CD4-positive, alpha-beta T cell treated with Interferon alpha-2 for 1 hour (primary cell): ENCODE results near the gene ZNF469.
"Not testable (repeated sequence)": the region's sequence is repeated elsewhere in the genome, so short reads cannot be mapped to it uniquely, and the experiment has no call there.

Experiments used
- DNase-seq, 2 donors: peaks; one replicate each; pipeline ENCODE4 v3.0.0-alpha.2; 2020 to 2022

The ZNF469 gene

DNA sequence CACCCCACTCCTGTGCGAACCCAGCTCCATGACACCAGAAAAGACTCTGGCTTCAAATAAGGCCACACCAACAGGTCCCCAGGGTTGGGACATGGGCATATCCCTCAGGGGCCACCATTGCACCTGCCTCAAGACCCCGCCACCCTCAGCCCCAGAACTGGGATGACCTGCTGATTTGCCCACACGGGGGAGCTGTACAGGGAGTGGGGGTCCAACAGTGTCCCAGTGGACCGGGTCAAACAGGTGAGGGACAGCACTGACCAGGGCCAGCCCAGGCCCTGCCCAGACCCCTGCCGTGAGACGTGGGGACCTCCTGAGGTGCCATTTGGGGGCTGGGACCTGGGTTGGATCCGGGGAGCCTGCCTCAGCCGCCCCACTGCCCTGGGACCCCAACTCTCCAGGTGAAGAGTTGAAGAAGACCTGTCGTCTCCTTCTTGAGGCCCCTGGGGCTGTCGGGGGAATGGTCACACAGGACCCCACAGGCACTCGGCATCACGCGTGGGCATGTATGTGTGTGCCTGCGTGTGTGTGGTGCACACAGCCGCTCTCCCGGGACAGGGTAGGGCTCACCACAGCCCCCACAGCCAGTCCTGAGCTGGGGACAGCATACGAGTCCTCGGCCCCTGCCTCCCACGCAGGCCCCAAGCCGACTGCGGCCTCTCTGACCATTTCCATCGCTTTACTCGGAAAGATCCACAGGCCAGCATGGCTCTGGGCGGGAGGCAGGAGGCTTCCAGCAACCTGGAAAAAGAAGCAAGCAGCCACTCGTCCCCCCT lies 34.2 kb upstream of the ZNF469 start:
- DNase-seq: no peak

DNA sequence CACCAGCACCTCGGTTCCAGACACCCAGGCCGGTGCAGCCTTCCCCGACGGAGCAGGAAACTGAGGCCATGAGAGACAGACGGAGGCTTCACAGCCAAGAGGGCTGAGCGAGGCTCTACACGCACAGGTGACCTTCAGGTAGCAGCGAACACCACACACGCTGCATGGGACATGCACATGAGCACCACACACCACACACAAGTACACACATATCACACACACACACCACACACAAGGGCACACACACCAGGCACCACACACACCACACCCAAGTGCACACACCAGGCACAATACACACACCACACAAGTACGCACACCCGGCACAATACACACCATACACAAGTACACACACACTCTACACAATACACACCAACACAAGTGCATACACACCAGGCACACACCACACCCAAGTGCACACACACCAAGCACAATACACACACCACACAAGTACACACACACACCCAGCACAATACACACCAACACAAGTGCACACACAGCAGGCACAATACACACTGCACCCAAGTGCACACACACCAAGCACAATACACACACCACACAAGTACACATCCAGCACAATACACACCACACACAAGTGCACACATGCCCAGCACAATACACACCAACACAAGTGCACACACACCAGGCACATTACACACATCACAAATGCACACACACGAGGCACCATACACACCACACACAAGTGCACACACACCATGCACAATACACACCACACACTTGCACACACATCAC lies 33.4 kb upstream of the ZNF469 start:
- no peak for DNase-seq

DNA sequence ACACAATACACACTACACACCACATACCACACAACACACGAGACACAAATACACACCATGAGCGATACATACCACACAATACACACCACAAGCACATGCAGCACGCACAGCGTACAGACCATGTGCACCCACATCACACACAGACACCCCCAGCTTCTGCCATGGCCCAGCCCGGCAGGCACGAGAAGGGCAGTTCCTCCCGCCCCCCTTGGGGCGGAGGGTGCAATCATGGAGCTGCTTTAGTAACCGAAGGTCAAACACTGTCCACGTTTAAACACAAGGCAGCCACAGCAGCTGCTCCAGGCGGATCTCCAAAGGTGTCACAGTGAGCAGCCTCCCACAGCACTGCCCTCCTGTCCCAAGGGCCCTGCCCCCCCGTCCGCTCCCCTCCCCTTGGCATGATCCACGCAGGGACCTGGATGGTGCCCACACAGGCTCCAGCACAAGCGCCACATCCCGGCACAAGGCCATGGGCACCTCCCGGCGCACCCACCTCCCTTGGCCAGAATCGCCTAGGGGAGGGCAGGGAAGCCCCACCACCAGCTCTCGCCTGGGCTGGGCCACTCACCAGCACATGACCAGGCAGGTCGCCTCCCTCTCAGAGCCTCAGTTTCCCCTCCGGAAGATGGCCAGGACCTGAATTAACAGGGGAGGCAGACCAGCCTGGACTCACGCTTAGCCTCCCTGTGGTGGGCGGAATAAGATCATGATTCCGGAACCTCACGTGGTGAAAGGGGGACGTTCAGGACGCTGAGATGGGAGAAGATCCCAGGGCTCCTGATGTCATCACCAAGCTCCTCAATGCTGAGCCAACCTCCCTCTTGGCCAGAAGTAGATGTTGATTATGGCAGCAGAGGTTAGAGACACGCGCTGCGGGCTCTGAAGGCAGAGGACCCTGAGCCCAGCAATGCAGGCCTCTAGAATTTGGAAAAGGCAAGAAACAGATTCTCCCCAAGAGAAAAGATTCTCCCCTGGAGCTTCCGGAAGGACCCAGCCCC lies 32.6 kb upstream of the ZNF469 start:
- DNase-seq: no peak

DNA sequence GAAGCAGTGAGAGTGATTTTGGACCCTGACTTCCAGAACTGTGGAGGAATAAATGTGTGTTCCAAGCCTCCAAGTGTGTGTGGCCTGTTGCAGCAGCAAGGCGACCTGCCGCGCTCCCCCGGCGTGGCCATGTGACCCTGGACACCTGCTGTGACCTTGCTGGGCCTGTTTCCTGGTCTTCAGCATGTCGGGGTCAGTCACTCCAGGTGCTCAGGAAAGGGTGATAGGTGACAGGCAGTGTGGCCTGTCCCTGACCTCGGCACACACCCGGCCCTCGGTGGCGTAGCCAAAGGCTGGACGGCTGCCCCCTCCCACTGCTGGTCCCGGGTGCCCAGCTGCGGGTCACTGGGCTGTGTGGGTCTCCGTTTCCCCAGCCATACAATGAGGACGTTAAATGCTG lies 31.8 kb upstream of the ZNF469 start:
- DNase-seq: no peak

GRCh38 chr16:88351491-88352101 lies 31.2 kb upstream of the ZNF469 start:
- DNase-seq: no peak

DNA sequence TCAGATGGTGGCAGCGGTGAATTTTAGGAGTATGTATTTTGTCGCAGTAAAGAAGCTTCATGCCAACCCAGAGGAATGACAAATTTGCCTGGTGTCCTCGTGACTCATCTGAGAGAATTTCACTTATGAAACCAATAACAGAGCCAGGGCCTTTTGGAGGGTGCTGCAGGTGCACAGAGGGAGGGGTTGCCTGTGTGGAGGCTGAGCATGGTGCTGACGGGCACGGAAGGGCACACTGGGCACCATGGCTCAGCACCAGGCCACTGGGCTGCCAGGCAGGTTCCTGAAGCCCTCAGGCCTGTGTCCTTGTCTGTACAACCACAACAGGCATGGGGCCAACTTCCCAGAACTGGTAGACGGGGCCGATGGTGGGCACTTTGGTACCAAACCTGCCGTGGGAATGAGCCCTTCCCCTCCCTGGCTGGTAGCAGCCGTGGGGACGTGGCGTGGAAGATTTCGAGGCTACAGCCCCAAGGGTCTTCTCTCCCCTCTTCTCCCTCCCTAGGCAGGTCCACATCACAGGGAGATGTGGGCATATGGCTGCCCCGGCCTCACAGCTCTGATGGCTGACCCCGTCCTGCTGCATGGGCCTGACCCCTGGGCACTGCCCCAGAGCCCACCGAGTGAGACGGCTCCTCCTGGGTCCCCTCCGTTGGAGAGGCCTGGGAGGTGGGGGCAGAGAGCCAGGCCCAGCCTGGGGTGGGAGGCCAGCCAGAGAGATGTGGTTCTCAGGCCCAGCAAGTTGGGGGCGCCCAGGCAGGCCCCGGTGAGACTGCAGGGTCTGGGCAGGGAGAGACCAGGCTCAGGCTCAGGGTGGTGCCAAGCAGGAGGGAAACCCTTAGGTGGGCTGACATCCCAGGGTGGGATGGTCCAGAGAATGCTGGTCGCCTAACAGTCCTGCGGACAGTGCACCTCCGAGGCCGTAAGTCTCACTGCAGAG lies 30.2 kb upstream of the ZNF469 start:
- no peak for DNase-seq

GRCh38 chr16:88353232-88353631 lies 29.5 kb upstream of the ZNF469 start:
- DNase-seq: no peak

GRCh38 chr16:88353691-88354090 lies 29.1 kb upstream of the ZNF469 start:
- DNase-seq: no peak

DNA sequence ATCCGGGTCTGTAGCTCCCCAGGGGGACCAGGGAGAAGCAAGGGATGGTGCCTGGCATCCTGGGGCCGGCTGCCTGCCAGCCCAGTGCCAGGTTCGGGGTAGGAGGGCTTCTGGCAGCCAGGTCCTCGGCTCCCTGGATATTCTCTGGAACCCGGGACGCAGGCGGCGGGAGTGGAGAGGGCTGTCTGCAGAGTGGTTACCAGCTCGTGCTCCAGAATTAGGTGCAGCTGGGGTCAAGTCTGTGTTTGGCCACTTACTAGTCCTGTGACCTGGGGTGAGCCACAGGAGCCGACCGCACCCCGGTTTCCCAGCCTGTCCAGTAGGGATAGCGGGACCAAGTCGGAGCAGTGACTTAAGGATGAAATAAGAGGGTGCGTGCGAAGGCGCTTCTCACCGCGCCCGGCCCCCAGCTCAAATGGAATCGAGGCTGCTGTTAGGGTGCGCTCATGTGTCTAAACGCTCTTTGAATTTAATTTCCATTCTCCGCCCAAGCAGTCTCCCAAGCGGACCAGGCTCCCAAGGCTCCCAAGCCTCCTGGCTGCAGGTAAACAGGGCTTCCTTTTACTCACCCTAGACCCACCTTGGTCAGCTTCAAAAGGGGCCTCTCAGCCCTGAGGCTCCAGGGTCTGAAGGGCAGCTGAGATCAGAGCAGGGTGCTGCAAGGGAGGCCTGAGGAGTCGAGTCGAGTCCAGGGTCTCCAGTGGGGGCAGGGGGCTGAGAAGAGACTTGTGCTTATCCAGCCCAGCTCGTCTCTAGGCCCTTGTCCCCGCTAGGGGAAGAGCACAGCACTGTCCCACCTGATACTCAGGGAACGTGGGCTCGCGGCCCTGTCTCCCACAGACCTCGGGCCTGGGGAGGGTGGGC lies 28.3 kb upstream of the ZNF469 start:
- no peak for DNase-seq

DNA sequence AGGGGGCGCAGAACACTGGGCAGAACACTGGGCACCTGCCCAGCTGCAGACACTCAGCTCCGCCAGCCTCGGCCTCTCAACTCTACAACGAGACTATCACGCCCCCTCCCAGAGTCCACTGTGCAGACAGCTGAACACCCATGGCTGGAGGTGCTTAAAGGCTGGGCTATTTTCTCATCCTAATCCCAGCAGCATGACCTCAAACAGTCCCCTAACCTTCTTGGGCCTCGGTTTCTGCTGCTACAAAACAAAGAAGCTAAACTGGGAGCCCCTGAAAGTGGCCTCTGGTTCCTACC lies 27.7 kb upstream of the ZNF469 start:
- DNase-seq: no peak

GRCh38 chr16:88355389-88356123 lies 27.2 kb upstream of the ZNF469 start:
- DNase-seq: no peak

DNA sequence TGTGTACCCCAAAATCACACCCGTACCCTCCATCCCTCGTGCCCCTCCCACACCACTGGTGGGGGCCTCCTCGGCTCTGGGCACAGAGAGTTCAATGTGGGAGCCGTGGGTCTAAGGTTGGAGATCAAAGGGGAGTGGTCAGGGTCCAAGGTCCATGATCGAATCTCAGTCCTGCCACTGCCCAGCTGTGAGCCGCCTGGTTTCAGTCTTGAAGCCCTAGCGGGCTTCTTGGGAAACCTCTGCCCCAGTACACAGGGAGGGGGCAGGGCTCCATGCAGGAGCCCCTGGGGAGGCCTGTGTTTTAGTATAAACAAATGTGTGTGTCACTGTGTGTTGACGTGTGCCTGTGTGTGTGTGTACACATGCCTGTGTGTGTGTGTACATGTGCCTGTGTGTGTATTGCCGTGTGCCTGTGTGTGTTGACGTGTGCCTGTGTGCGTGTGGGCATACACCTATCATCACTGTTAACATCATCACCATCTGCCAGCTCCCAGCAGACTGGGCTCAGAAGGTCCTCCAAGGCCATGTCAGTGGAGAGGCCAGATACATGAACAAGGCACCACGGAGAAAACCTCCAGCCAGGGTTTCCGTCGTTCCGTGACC lies 26.5 kb upstream of the ZNF469 start:
- DNase-seq: no peak

GRCh38 chr16:88356727-88357199 lies 26.0 kb upstream of the ZNF469 start:
- DNase-seq: no peak

DNA sequence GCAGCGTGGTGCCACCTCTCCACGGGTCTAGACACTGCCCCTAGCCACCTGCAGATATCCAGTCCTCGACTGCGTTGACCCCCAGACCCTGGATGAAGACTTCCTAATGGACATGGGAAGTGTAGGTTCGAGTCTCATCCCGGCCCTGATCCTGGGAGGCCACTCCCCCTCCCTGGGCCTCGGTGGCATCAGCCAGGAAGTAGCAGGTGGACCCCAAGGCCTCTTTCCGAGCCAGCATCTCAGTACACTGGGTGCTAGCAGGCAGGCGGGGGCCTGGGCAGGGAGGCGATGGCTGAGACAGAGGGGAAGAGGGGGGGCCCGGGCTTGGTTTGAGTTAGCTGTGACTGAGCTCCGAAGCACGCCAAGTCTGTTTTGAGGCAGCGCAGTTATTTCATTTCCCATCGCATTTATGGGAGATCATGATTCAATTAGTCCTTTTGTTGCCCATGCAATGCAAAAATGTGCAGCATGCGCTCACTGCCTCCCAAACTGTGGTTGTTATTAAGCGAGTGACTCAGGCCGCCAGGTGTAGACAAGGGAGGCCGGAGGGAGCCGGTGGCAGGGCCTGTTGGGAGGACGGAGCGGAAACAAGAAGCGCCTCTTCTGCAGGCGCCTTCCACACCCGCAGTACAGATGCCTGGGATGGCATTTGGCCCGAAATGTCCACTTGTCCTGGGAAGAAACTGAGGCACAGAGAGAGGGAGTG lies 25.3 kb upstream of the ZNF469 start:
- no peak for DNase-seq

- DNase-seq: no peak
Measured at GRCh38 chr16:88358023-88358420, 24.7 kb upstream of the ZNF469 start.

GRCh38 chr16:88359008-88359407 lies 23.8 kb upstream of the ZNF469 start:
- DNase-seq: no peak

DNA sequence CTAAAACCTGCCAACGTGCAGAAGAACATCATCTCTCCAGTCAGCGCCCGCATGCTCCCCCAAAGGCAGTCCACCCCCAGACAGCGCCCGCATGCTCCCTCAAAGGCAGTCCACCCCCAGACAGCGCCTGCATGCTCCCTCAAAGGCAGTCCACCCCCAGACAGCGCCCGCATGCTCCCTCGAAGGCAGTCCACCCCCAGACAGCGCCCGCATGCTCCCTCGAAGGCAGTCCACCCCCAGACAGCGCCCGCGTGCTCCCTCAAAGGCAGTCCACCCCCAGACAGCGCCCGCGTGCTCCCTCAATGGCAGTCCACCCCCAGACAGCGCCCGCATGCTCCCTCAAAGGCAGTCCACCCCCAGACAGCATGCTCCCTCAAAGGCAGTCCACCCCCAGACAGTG lies 22.4 kb upstream of the ZNF469 start:
- DNase-seq: not testable (repeated sequence)

GRCh38 chr16:88360999-88361398 lies 21.8 kb upstream of the ZNF469 start:
- no peak for DNase-seq

- no peak for DNase-seq
Measured at GRCh38 chr16:88361775-88362174, 21.0 kb upstream of the ZNF469 start.
